Cardiac muscle cell (in vitro differentiated cells and primary cell): ENCODE data around the gene TSPOAP1. TPM values are rescaled to one million over a fixed set of nuclear protein-coding genes. Genes with fewer than 3 reads are reported as not detected.

ENCODE experiments used
- DNase-seq, 2 donors: peaks; one replicate each; pipeline versions ENCODE4 v3.0.0 to v3.0.0-alpha.2; 2010 to 2017; ENCODE audit warnings: low read depth in 1 of 2, low spot score in 1 of 2
- H3K27ac ChIP-seq: fragments of 200-600 bp; sonication (generic); 2 replicates; pipeline ENCODE4 v1.5.1; 2016
- H3K27me3 ChIP-seq: fragments of 200-600 bp; sonication (generic); 2 replicates; pipeline ENCODE4 v1.6.0; 2016; ENCODE audit warnings: control low read depth
- H3K36me3 ChIP-seq: fragments of 200-600 bp; sonication (generic); 2 replicates; pipeline ENCODE4 v1.5.1; 2016; ENCODE audit warnings: control low read depth
- H3K4me1 ChIP-seq: fragments of 200-600 bp; sonication (generic); 2 replicates; pipeline ENCODE4 v1.8.1; 2017; ENCODE audit warnings: low read depth, mild to moderate bottlenecking, mixed run types
- H3K4me3 ChIP-seq: fragments of 200-600 bp; sonication (generic); 2 replicates; pipeline ENCODE4 v1.5.1; 2016; ENCODE audit warnings: mild to moderate bottlenecking
- H3K9me3 ChIP-seq: fragments of 200-600 bp; sonication (generic); 2 replicates; pipeline ENCODE4 v1.5.1; 2017; ENCODE audit warnings: low read depth, mild to moderate bottlenecking, control low read depth
- polyA plus RNA-seq: library from polyadenylated mRNA; unstranded; fragments of >200 nt; fragmentation: Nextera tagmentation; extraction: Ambion mirVana; gene quantifications from 2 replicates; pipeline ENCODE4 v1.2.1, GENCODE V29; 2016
- total RNA-seq: library from RNA; depleted of rRNA; stranded (reverse); fragments of >200 nt; gene quantifications from 2 replicates; pipeline ENCODE4 v1.2.3, GENCODE V29; 2016
- TF ChIP-seq, protein P1 (sequence below): IDR thresholded peaks from 2 replicates; pipeline ENCODE4 v1.5.1; 2012; ENCODE audit warnings: low read depth, mild to moderate bottlenecking, low read length

TSPOAP1 gene
- total and polyA plus RNA-seq, 2 experiments from 2014 or later, result 77.5 to 92.1 TPM

- Histone ChIP-seq H3K4me1 (no peaks in the 10 kb centered on the region), H3K9me3 (no peaks in the 10 kb centered on the region), H3K36me3 (no peaks in the 10 kb centered on the region), H3K27ac (no peak overlapping the region), H3K27me3 (no peaks in the 10 kb centered on the region), H3K4me3 (no peak overlapping the region)
- DNase-seq, result no peak
- TF ChIP-seq, protein P1, sequence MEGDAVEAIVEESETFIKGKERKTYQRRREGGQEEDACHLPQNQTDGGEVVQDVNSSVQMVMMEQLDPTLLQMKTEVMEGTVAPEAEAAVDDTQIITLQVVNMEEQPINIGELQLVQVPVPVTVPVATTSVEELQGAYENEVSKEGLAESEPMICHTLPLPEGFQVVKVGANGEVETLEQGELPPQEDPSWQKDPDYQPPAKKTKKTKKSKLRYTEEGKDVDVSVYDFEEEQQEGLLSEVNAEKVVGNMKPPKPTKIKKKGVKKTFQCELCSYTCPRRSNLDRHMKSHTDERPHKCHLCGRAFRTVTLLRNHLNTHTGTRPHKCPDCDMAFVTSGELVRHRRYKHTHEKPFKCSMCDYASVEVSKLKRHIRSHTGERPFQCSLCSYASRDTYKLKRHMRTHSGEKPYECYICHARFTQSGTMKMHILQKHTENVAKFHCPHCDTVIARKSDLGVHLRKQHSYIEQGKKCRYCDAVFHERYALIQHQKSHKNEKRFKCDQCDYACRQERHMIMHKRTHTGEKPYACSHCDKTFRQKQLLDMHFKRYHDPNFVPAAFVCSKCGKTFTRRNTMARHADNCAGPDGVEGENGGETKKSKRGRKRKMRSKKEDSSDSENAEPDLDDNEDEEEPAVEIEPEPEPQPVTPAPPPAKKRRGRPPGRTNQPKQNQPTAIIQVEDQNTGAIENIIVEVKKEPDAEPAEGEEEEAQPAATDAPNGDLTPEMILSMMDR, result no peak
Measured at GRCh38 chr17:58375256-58375655, 46.7 kb upstream of the TSPOAP1 start.

GRCh38 chr17:58373923-58374322, 45.3 kb upstream of the TSPOAP1 start:
- no peaks in the 10 kb centered on the region for H3K36me3 ChIP-seq
- TF ChIP-seq, protein P1, result no peak
- no peak overlapping the region for H3K27ac ChIP-seq
- DNase-seq, result no peak
- H3K9me3 ChIP-seq, result no peaks in the 10 kb centered on the region
- H3K27me3 ChIP-seq, result no peaks in the 10 kb centered on the region
- H3K4me1 ChIP-seq, result no peaks in the 10 kb centered on the region
- no peak overlapping the region for H3K4me3 ChIP-seq

- no peak overlapping the region for H3K4me3 ChIP-seq
- H3K27me3 ChIP-seq, result no peaks in the 10 kb centered on the region
- no peaks in the 10 kb centered on the region for H3K4me1 ChIP-seq
- no peak overlapping the region for H3K27ac ChIP-seq
- H3K9me3 ChIP-seq, result no peaks in the 10 kb centered on the region
- no peak for DNase-seq
- no peaks in the 10 kb centered on the region for H3K36me3 ChIP-seq
- TF ChIP-seq, protein P1, result no peak
Measured at GRCh38 chr17:58373003-58373402, 44.4 kb upstream of the TSPOAP1 start.

GRCh38 chr17:58371300-58371950, 42.8 kb upstream of the TSPOAP1 start:
- no peaks in the 10 kb centered on the region for H3K9me3 ChIP-seq
- no peaks in the 10 kb centered on the region for H3K36me3 ChIP-seq
- TF ChIP-seq, protein P1, result no peak
- no peak for DNase-seq
- H3K4me3 ChIP-seq, result no peak overlapping the region
- H3K27ac ChIP-seq, result no peak overlapping the region
- no peaks in the 10 kb centered on the region for H3K27me3 ChIP-seq
- H3K4me1 ChIP-seq, result peaks cover 5% of the 10 kb centered on the region

GRCh38 chr17:58370716-58371115, 42.1 kb upstream of the TSPOAP1 start:
- Histone ChIP-seq H3K27me3 (no peaks in the 10 kb centered on the region), H3K4me1 (peaks cover 12% of the 10 kb centered on the region), H3K27ac (no peak overlapping the region), H3K36me3 (no peaks in the 10 kb centered on the region), H3K9me3 (no peaks in the 10 kb centered on the region), H3K4me3 (no peak overlapping the region)
- DNase-seq, result no peak
- TF ChIP-seq, protein P1, result no peak
